Heart left ventricle (tissue), 16 donors: Measurements from ENCODE around the gene ZNF57. TPM values are rescaled to one million over a fixed set of nuclear protein-coding genes. Genes with fewer than 3 reads are reported as not detected.

Experiments used
- ATAC-seq, 4 donors: fragments of 200-7000 bp; cut with Tn5 transposase; one replicate each; pipeline ENCODE4 v1.9.1; 2020 to 2022; ENCODE audit warnings: moderate library complexity in 4 of 4, mild to moderate bottlenecking in 3 of 4, moderate number of reproducible peaks in 1 of 4
- DNase-seq, 5 donors: peaks; one replicate each; pipeline ENCODE4 v3.0.0-alpha.2; 2020
- H3K27ac ChIP-seq, 12 donors: fragments of 200-600 bp; sonication (generic) in 4 of 12; one replicate each; pipeline versions ENCODE4 v1.5.0 to v1.8.0; 2016 to 2022; ENCODE audit warnings: mild to moderate bottlenecking in 2 of 12
- H3K27me3 ChIP-seq, 9 donors: fragments of 200-600 bp; sonication (generic) in 2 of 9; one replicate each; pipeline versions ENCODE4 v1.5.1 to v1.8.0; 2016 to 2022; ENCODE audit warnings: mild to moderate bottlenecking in 3 of 9
- H3K36me3 ChIP-seq, 9 donors: fragments of 200-600 bp; sonication (generic) in 2 of 9; one replicate each; pipeline versions ENCODE4 v1.5.0 to v1.8.0; 2018 to 2022; ENCODE audit warnings: mild to moderate bottlenecking in 2 of 9
- H3K4me1 ChIP-seq, 12 donors: fragments of 200-600 bp; sonication (generic) in 4 of 12; one replicate each; pipeline versions ENCODE4 v1.5.0 to v1.8.0; 2016 to 2022; ENCODE audit warnings: mild to moderate bottlenecking in 3 of 12
- H3K4me3 ChIP-seq, 12 donors: fragments of 200-600 bp; sonication (generic) in 4 of 12; one replicate each; pipeline versions ENCODE4 v1.5.0 to v1.8.0; 2017 to 2022; ENCODE audit warnings: mild to moderate bottlenecking in 9 of 12, moderate library complexity in 4 of 12
- H3K9me3 ChIP-seq, 12 donors: fragments of 200-600 bp; sonication (generic) in 4 of 12; one replicate each; pipeline versions ENCODE4 v1.5.0 to v1.8.0; 2016 to 2022; ENCODE audit warnings: mild to moderate bottlenecking in 1 of 12
- POLR2A ChIP-seq, 2 donors: fragments of 450-650 bp; IDR thresholded peaks; one replicate each; pipeline ENCODE4 v1.6.1; 2017; ENCODE audit warnings: antibody characterized with exemption in 2 of 2, mild to moderate bottlenecking in 2 of 2, moderate library complexity in 2 of 2
- WGBS, 4 donors: extraction: QIAGEN DNeasy Blood & Tissue Kit in 2 of 4; methylation state at CpG; one replicate each; pipeline versions ENCODE4 v1.1.5 to v1.1.7; 2013 to 2018; 5-methylcytosine and 5-hydroxymethylcytosine counted together
- intact Hi-C, 10 donors: fragments of 100-400 bp; cut with DNase I; formaldehyde crosslinking; loops; one replicate each; pipeline versions ENCODE4 v1.11.1 to v1.14.2; 2022
- long read RNA-seq, 3 donors: library from polyadenylated mRNA; unstranded; transcript quantifications; one replicate each; pipeline ENCODE4 v2.0.0, GENCODE V29; 2020 to 2021
- polyA plus RNA-seq, 2 donors: library from polyadenylated mRNA; stranded (reverse); fragments of 200-250 nt; gene quantifications; one replicate each; pipeline ENCODE4 v1.2.3, GENCODE V29; 2013
- total RNA-seq, 9 donors: library from RNA; depleted of rRNA in 2 of 9; stranded (reverse); fragments of >200 nt in 2 of 9; fragmentation: NEBNext Ultra II Directional in 3 of 9; extraction: Animal tissue kit (Norgen Biotek cat#: 25700) in 3 of 9; gene quantifications; one replicate each; pipeline versions ENCODE4 v1.1.0 to v1.2.4, GENCODE V29; 2016 to 2023
- TF ChIP-seq, protein P1 (sequence below), 12 donors: fragments of 200-600 bp; sonication (generic) in 4 of 12; IDR thresholded peaks; one replicate each; pipeline versions ENCODE4 v1.5.0 to v1.8.0; 2018 to 2022; ENCODE audit warnings: antibody characterized with exemption in 12 of 12, mild to moderate bottlenecking in 5 of 12
- donor health status: ischemic (EF 13 %, LVEDD 7.1; RV severe dilation, severe dysfunction).
- donor health status: healthy with polysubstance abuse.
- donor health status: DM: no; HTN: yes; CAD: no.
- donor health status: DM: no; HTN: no; CAD: no.
- donor health status: ischemic (EF 25% LVEDD 6.9; RV normal size, moderate dysfunction).
- donor health status: ischemic (EF 25% LVEDD 5.7; RV mildly dilated, moderate dysfunction).
- donor health status: healthy.
- donor health status: DM: yes; HTN: yes; CAD: no.
- donor health status: ischemic (EF 35%, LVEDD 5.7; RV mildly dilated, moderate dysfunction).
- donor health status: nonischemic (EF 11% LVEDD 7.7; RV severe dilation, severe dysfunction).
- donor health status: DM: yes; HTN: yes; CAD: no.
- donor health status: PGD.
- donor health status: ischemic (EF 29% LVEDD 5.4; RV normal size, mild dysfunction).
- donor health status: nonischemic (EF 23%, LVEDD 6.1; RV moderate dilation, normal function).

Gene ZNF57
- total RNA-seq (1 to 10 TPM; 2.1 to 5.6 (median 3.3) TPM), polyA plus RNA-seq (1 to 10 TPM; 2.3 to 3.8 TPM)
- long read RNA-seq, donor 1, transcript ZNF57-201 (4 exons, 2,003 nt), result major isoform, 8 of 9 reads
- long read RNA-seq, donor 1, partial matches to known transcripts, result 0 of 9 reads
- long read RNA-seq, donor 1, other reads (novel, unspliced or antisense), result 0 of 9 reads
- long read RNA-seq, donor 2, transcript ZNF57-201 (4 exons, 2,003 nt), result major isoform, 25 of 28 reads
- long read RNA-seq, donor 2, partial matches to known transcripts, result 0 of 28 reads
- long read RNA-seq, donor 2, other reads (novel, unspliced or antisense), result 3 of 28 reads
- long read RNA-seq, donor 3, partial matches to known transcripts, result 0 of 2 reads
- long read RNA-seq, donor 3, other reads (novel, unspliced or antisense), result 0 of 2 reads

DNA sequence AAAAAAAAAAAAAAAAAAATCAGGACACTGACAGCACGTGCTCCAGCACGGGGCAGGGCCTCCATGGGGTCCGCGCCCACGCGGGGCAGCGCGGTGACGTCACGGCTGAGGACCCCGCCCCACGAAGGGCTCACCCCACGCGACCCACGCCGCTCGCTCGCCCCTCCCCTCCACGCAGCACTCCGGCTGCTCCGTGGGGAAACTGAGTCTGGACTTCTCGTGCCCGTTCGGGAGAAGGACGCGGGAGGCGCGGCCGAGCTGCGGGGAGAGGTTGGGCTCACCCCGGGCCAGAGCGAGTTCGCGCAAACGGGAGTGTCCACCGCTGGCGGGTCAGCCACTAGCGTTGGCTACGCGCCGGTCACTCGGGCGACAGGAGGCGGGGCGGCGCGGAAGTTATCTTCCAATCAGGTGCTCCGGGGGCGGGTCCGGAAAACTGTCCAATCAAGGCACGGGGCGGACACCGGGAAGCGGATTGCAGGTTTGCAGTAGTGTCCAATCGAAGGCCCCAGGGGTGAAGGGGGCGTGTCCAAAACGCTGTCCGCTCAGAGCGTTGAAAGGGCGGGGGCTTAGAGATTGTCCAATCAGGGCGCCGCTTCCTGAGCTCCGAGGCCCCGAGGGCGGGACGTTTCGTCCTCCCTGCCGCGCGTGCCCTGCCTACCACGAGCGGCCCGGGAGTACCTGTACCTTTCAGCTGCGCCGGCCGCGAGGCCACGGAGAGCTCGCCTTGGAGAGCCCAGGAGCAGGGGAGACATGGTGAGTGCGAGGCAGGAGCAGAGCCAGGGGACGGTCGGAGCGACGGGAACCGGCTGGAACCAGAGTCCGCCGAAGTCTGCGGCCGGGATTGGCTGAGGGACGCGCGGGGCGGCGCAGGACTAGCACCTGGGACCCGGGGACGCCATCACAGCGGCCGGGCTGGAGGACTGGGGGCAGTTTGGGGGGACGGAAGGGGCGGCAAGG is at the start of gene ZNF57:
Gene ZNF57 (plus strand): TSS at position 633 of the 957 bp plus-strand sequence. CDS start 118 bp downstream, at position 751.
- peak within 1 kb of the TSS; percentile 40 to 86 (median 70) for H3K4me3 ChIP-seq
- H3K36me3 ChIP-seq, result no peaks in the 10 kb centered on the region
- 0 to 1% (median 0%) methylated on average over 62 to 100 of the region's 100 CpGs for WGBS, 4 donors
- ATAC-seq (peak; percentile 99 to 100 (median 99)), DNase-seq (peak; percentile 100)
- H3K27me3 ChIP-seq, result no peaks in the 10 kb centered on the region
- H3K9me3 ChIP-seq, result peaks cover 0 to 18% (median 8%) of the 10 kb centered on the region in 12 donors
- peaks cover 0 to 8% (median 3%) of the 10 kb centered on the region in 12 donors for H3K4me1 ChIP-seq
- H3K27ac ChIP-seq, result peak within 1 kb of the TSS in 11 of 12 donors; percentile 66 to 93 (median 80)
- TF ChIP-seq, protein P1, sequence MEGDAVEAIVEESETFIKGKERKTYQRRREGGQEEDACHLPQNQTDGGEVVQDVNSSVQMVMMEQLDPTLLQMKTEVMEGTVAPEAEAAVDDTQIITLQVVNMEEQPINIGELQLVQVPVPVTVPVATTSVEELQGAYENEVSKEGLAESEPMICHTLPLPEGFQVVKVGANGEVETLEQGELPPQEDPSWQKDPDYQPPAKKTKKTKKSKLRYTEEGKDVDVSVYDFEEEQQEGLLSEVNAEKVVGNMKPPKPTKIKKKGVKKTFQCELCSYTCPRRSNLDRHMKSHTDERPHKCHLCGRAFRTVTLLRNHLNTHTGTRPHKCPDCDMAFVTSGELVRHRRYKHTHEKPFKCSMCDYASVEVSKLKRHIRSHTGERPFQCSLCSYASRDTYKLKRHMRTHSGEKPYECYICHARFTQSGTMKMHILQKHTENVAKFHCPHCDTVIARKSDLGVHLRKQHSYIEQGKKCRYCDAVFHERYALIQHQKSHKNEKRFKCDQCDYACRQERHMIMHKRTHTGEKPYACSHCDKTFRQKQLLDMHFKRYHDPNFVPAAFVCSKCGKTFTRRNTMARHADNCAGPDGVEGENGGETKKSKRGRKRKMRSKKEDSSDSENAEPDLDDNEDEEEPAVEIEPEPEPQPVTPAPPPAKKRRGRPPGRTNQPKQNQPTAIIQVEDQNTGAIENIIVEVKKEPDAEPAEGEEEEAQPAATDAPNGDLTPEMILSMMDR (IDR thresholded peaks at IDR 0.05), result no peak
- peak in 1 of 2 donors; percentile 59 for TF ChIP-seq POLR2A (IDR thresholded peaks at IDR 0.05)
- intact Hi-C loops, result loop anchor here in 9 of 10 donors (2.0 to 5.0 kb wide), 2 partner anchors 42 to 44 kb away; partner anchors contain the start of gene ZNF77 (in 9 of the 9)

DNA sequence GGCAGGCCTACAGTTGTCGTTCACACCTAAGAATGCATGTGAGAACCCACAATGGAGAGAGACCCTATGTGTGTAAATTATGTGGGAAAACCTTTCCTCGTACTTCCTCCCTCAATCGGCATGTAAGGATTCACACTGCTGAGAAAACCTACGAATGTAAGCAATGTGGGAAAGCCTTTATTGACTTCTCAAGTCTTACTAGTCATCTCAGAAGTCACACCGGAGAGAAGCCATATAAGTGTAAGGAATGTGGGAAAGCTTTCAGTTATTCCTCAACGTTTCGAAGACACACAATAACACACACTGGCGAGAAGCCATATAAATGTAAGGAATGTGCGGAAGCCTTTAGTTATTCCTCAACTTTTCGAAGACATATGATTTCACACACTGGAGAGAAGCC is 48.1 kb upstream of the ZNF57 start:
- intact Hi-C loops, result no loop called here
- TF ChIP-seq, protein P1 (IDR thresholded peaks at IDR 0.05), result no peak
- TF ChIP-seq POLR2A (IDR thresholded peaks at IDR 0.05), result no peak
- no peaks in the 10 kb centered on the region for H3K4me1 ChIP-seq
- H3K27ac ChIP-seq, result no peak overlapping the region
- ATAC-seq, result no peak
- no peak for DNase-seq
- no peaks in the 10 kb centered on the region for H3K27me3 ChIP-seq
- H3K4me3 ChIP-seq, result no peak overlapping the region
- peaks cover 0 to 100% (median 79%) of the 10 kb centered on the region in 12 donors for H3K9me3 ChIP-seq
- peaks cover 25 to 67% (median 40%) of the 10 kb centered on the region in 9 donors for H3K36me3 ChIP-seq
- WGBS, 4 donors, result 97 to 98% (median 98%) methylated on average over 10 of the region's 10 CpGs

DNA sequence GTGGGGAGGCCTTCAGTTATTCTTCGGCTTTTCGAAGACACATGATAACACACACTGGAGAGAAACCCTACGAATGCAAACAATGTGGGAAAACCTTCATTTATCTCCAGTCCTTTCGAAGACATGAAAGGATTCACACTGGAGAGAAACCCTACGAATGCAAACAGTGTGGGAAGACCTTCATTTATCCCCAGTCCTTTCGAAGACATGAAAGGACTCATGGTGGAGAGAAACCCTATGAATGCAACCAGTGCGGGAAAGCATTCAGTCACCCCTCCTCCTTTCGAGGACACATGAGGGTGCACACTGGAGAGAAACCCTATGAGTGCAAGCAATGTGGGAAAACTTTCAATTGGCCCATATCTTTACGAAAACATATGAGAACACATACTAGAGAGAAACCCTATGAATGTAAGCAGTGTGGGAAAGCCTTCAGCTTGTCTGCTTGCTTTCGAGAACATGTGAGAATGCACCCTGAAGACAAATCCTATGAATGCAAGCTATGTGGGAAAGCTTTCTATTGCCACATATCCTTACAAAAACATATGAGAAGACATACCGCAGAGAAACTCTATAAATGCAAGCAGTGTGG is 47.6 kb upstream of the ZNF57 start:
- no peak for TF ChIP-seq POLR2A (IDR thresholded peaks at IDR 0.05)
- TF ChIP-seq, protein P1 (IDR thresholded peaks at IDR 0.05), result no peak
- Histone ChIP-seq H3K4me3 (no peak overlapping the region), H3K27ac (no peak overlapping the region), H3K36me3 (peaks cover 25 to 69% (median 40%) of the 10 kb centered on the region in 9 donors), H3K9me3 (peaks cover 0 to 100% (median 82%) of the 10 kb centered on the region in 12 donors), H3K4me1 (no peaks in the 10 kb centered on the region), H3K27me3 (no peaks in the 10 kb centered on the region)
- DNase-seq (no peak), ATAC-seq (no peak)
- intact Hi-C loops, result no loop called here
- WGBS, 4 donors, result 96 to 99% (median 97%) methylated on average over 11 of the region's 11 CpGs
